Measurements from ENCODE around the gene SOX1. TPM values are rescaled to one million over a fixed set of nuclear protein-coding genes. Genes with fewer than 3 reads are reported as not detected.

The SOX1 gene
- total and polyA plus RNA-seq, 10 of the 15 experiments (the other 5 are each of a cell fraction or from before 2014, with no cell fraction given) = not detected

DNA sequence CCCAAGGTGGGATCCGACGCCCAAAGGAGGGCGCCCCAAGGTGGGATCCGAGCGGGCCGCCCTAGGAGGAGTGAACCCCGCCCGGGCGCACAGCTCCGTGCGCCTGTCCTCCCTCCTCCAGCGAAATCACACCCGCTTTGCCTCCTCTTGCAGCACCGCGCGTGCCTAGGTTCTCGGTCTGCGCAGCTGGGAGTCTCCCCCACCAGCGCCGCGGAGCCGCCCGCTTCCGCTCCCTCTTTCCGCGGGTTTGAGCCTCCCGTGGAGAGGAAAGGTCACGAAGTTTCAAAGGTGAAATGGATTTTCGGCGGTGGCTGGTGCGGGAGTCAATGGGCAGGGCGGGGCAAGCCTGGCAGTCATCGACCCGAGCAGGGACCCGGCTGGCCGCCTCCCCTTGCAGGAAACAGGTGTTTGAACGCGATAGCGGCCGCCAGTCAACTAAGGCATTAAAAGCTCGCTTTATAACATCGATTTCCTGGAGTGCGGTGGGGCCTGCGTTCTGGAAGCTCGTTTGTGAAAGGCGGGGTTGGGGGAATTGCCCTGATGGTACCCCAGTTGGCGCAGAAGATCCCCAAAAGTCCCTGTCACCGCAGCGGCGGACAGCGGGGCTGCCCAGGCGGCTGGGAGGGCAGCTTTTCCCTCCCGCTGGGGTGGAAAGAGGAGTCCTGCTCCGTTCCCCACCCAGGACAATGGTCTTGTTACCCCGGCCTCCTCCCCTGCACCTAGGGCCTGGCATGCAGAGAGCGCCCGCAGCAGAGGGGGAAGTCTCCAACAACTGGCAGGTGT is 9.0 kb upstream of the SOX1 start (continued):
- TF ChIP-seq, protein P1, sequence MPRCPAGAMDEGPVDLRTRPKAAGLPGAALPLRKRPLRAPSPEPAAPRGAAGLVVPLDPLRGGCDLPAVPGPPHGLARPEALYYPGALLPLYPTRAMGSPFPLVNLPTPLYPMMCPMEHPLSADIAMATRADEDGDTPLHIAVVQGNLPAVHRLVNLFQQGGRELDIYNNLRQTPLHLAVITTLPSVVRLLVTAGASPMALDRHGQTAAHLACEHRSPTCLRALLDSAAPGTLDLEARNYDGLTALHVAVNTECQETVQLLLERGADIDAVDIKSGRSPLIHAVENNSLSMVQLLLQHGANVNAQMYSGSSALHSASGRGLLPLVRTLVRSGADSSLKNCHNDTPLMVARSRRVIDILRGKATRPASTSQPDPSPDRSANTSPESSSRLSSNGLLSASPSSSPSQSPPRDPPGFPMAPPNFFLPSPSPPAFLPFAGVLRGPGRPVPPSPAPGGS (IDR thresholded peaks at IDR 0.05; ENCODE audit: borderline replicate concordance, insufficient read depth, low read depth, low read length, poor library complexity, severe bottlenecking) = no peak
- no peak for TF ChIP-seq TCF12 (IDR thresholded peaks at IDR 0.05; ENCODE audit: low read depth, low read length)
- TF ChIP-seq DPF2 (IDR thresholded peaks at IDR 0.05) = no peak
- no peak for TF ChIP-seq MEF2B (IDR thresholded peaks at IDR 0.05; ENCODE audit: partially characterized antibody, poor library complexity, severe bottlenecking)
- TF ChIP-seq, protein P2, sequence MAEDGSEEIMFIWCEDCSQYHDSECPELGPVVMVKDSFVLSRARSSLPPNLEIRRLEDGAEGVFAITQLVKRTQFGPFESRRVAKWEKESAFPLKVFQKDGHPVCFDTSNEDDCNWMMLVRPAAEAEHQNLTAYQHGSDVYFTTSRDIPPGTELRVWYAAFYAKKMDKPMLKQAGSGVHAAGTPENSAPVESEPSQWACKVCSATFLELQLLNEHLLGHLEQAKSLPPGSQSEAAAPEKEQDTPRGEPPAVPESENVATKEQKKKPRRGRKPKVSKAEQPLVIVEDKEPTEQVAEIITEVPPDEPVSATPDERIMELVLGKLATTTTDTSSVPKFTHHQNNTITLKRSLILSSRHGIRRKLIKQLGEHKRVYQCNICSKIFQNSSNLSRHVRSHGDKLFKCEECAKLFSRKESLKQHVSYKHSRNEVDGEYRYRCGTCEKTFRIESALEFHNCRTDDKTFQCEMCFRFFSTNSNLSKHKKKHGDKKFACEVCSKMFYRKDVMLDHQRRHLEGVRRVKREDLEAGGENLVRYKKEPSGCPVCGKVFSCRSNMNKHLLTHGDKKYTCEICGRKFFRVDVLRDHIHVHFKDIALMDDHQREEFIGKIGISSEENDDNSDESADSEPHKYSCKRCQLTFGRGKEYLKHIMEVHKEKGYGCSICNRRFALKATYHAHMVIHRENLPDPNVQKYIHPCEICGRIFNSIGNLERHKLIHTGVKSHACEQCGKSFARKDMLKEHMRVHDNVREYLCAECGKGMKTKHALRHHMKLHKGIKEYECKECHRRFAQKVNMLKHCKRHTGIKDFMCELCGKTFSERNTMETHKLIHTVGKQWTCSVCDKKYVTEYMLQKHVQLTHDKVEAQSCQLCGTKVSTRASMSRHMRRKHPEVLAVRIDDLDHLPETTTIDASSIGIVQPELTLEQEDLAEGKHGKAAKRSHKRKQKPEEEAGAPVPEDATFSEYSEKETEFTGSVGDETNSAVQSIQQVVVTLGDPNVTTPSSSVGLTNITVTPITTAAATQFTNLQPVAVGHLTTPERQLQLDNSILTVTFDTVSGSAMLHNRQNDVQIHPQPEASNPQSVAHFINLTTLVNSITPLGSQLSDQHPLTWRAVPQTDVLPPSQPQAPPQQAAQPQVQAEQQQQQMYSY (CRISPR knock-in tag; IDR thresholded peaks at IDR 0.05) = no peak
- TF ChIP-seq KAT2A (conservative IDR thresholded peaks at IDR 0.05; ENCODE audit: control insufficient read depth, low read depth, low read length) = no peak
- no peak for TF ChIP-seq E2F8 (IDR thresholded peaks at IDR 0.05; ENCODE audit: low read depth, partially characterized antibody)
- TF ChIP-seq SMARCA5 (IDR thresholded peaks at IDR 0.05) = no peak
- no peak for TF ChIP-seq WRNIP1 (IDR thresholded peaks at IDR 0.05; ENCODE audit: borderline replicate concordance, low read depth, low read length)
- TF ChIP-seq BMI1 (IDR thresholded peaks at IDR 0.05; ENCODE audit: borderline replicate concordance) = no peak
- TF ChIP-seq RB1 (IDR thresholded peaks at IDR 0.05; ENCODE audit: borderline replicate concordance) = no peak
- TF ChIP-seq JUNB (IDR thresholded peaks at IDR 0.05) = no peak
